SW480 (cell line): Measurements from ENCODE around the gene MSI1.
A peak's percentile ranks its signal among the peaks of the same experiment; 100 is the strongest.

Source experiments
- DNase-seq: peaks from one replicate; pipeline ENCODE4 v3.0.0-alpha.2; 2016; ENCODE audit warnings: low spot score

MSI1 gene

DNA sequence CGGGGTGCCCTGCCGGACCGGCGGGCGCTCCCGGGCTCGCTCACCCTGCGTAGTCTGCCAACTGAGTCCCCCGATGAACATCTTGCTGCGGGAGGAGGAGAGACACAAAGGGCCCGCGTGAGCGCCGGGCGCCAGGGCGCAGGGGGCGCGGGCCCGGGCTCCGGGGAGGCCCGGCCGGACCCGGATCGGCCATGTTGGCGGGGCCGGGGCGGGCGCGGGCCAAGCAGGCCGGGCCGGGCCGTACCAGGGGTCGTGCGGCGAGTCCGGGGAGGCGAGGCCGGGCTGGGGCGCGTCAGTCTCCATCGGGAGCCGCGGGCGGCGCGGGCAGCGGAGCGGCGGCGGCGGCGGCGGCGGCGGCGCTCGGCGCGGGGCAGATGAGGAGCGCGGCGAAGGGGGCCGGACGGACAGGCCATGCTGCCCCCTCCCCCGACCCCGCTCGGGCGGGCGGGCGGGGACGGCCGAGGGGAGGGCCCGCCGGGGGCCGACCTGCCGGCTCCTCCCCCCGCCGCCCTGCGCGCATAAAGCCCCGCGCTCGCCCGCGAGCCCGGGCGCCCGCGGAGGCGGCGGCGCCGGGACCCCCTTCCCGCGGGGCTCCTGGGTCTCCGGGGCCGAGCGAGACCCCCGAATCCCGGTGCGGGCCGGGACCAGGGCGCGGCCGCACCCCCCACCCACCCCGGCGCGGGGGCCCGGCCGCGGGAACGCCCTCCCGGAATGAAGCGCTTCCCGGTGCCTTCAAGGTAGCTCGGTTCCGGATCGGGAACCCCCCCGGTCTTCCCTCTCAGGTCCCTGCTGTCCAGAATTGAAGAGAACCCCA lies at the start of gene MSI1:
Gene MSI1, minus strand, starts transcription at position 376 of the 814 bp plus-strand sequence. Its CDS starts 73 bp downstream, at position 303.
- DNase-seq: no peak

DNA sequence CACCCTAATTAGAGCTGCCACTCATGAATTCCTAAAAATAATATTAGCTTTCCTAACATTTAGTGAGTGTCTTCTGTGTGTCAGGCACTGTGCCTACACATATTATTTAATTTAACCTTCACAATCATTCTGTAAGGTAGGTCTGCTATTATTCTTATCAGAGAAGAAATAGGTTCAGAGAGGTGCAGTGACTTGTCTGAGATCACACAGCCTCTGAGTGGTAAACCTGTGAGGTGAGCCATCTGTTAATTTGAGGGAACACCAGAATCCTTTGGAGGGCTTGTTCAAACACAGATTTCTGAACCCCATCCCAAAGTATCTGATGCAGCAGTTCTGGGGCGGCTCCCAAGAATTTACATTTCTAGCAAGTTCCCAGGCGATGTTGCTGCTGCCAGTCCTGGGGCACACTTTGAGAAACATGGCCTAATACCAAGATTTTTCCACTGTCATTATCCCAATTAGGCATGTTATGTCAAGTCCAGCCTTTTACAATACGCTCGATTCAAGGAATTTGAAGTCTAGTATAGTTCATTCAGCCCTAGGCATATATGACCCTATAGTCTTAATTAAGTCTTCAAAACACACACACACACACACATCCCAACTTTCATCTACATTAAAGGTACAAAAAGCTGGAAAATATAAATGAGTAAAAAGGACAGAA lies 49.1 kb upstream of the MSI1 start:
- DNase-seq: no peak

DNA sequence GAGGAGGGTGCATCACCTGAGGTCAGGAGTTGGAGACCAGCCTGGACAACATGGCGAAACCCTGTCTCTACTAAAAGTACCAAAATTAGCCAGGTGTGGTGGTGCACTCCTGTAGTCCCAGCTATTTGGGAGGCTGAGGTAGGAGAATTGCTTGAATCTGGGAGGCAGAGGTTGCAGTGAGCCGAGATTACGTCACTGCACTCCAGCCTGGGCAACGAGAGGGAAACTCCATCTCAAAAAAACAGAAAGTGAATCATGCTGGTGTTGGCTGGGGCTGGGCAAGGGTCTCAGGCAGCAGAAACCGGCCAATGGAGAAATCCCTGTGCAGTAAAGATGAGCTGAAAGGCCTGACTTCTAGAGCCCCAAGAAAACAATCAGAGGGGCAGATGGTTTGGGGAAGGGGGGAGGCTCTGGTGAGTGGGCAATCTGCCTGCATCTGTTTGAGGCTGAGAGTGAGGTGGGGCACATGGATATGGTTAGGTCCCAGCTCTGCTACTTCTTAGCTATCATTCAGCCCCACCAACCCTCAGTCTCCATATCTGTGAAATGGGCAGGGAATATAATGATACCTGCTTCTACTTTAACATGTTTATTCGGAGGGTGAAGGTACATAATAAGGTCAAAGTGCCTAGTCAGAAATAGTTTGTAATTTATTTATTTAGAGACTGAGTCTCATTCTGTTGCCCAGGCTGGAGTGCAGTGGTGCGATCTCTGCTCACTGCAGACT lies 47.7 kb upstream of the MSI1 start:
- no peak for DNase-seq

DNA sequence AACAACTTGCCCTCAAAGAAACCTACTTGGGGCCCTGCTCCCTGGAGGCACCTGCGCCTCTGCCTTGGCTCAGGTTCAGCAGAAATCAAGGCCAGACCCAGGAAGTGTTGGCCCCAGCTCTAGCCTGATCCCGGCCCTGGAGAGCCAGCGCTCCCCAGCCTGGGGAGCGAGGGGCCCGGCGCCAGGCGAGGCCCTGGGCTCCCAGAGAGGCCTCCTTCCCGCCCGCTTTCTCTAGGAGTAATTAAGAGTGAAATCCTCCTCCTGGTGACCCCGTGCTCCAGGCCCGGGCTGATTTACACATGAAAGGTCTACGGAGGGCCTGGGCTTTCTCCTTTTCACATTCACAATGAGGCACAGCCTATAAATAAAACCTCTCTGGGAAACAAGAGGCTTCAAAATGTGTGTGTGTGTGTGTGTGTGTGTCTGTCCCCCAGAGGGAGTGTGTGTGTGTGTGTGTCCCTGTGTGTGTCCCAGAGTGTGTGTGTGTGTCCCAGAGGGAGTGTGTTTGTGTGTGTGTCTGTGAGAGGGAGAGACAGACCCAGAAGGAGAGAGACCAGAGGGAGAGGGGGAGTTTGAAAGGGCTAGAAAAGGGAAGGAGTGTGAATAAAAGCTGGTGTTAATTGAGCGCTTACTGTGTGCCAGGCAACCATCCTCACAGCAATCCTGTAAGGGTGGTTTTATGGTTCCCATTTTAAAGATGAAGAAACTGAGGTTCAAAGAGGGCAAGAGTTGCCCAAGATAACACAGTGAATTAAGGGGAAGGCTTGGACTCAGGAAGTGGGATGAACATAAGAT lies 45.1 kb upstream of the MSI1 start:
- no peak for DNase-seq

GRCh38 chr12:120412421-120412820 lies 43.5 kb upstream of the MSI1 start:
- no peak for DNase-seq

GRCh38 chr12:120408771-120409170 lies 39.8 kb upstream of the MSI1 start:
- DNase-seq: no peak

GRCh38 chr12:120406553-120406952 lies 37.6 kb upstream of the MSI1 start:
- DNase-seq: no peak

GRCh38 chr12:120406069-120406468 lies 37.1 kb upstream of the MSI1 start:
- no peak for DNase-seq

DNA sequence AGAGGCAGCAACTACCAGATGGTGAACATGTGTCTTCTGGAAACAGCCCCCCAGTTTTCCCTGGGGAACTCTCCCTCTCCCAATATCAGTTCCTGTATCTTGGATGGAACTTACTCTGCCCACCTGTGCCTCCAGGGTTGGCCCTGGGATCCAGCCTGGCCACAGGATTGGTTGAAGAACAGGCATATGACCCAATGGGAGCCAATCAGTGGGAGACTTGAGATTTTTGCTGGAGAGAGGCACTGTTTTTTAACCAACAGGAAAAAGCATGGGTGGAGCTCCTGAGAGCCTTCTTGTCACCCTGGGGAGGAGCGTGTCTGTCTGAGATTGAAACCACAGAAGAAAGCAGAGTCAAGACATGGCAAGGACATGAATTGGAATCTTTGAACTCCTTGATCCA lies 35.3 kb upstream of the MSI1 start:
- no peak for DNase-seq

DNA sequence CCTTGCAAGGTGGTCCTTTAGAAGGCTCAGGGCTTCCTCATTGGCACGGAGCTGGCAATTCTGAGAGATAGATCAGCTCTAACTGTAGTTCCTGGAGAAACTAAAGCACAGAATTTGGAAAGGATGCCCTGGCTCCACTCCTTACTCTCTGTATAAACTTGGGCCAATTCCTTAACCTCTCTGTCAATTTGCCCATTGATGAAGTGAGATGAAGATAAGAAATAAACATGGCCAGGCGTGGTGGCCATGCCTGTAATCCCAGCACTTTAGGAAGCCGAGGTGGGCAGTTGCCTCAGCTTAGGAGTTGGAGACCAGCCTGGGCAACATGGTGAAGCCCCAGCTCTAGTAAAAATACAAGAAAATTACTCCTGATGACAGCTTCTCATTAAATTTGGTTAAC lies 34.9 kb upstream of the MSI1 start:
- no peak for DNase-seq

GRCh38 chr12:120402217-120402616 lies 33.3 kb upstream of the MSI1 start:
- no peak for DNase-seq

GRCh38 chr12:120399531-120399930 lies 30.6 kb upstream of the MSI1 start:
- no peak for DNase-seq

- no peak for DNase-seq
Observed at GRCh38 chr12:120397824-120398540, 29.0 kb upstream of the MSI1 start.

DNA sequence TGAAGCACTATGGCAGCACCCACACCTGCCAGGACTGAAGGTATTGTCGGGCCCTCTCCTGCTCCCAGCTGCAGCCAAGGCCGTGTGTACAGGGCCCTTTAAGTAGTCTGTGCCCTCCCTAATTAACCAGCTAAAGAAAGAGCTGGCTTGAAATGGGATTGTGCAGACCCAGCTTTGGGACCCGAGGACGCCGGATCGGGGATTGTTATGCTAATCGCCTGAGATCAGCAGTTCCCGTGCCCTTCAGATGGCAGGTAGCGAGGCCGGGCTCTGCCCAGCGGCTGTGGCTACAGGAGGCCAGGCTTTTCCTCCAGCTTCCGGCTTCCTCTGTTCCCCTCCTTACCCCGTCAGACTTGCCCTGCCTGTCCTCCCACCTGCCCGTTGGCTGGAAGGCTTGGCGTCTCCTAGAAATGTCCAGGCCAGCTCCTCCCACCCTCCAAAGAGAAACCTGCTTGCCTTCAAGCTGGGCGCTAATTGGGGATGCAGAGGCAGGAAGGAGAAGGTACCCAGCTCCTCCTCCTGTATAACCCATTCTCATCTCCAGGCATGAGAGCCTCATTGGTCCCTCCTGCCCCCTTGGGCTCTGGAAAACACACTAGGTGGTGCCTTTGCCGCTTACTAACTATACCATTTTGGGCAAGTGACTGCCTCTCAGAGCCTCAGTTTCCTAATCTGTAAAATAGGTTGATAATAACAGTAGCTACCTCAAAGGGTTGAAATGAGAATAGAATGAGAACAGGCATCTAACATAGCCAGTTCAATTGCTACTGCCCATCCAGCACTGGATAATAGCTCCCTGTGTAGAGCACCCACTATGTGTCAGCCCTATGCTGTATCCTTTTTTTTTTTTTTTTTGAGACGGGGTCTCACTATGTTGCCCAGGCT lies 25.8 kb upstream of the MSI1 start:
- DNase-seq: no peak

- no peak for DNase-seq
Observed at GRCh38 chr12:120390540-120391120, 21.7 kb upstream of the MSI1 start.

DNA sequence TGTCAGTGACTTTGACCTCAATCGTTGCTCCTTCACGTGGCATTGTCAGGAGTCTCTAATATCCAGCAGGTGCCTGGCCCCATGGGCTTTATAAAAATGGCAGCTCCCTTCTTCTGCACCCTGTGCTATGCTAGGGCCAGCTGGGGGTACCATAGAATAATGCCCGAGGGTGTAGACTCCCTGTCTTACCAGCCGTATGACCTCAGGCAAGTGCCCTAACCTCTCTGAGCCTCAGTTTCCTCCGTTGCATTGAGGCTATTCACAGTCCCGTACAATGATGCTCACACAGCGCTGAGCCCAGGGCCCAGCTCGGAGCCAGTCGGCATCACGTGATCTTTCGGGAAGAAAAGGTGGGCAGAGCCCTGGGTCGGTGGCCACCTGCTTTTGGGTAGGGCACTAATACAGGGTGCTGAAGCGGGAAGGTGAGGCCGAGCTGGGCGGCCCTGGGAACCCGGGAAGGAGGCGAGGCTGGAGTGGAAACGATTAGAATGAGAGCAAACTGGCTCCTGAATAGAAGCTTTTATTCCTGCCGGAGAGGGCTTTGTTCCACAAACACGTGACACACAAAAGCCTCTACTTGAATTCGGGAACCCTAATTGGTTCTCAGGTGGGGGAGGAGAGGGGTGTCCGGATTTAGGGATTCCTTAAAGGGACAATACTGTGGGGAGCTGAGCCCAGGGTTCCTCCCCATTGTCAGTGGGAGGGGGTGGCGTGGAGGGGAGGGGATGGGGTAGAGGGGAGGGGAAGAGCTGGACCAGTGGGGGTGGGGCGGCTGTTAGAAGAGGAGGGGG lies 19.9 kb upstream of the MSI1 start:
- DNase-seq: peak; percentile 36

GRCh38 chr12:120381752-120382419 lies 12.9 kb upstream of the MSI1 start:
- no peak for DNase-seq

GRCh38 chr12:120378036-120378435 lies 9.1 kb upstream of the MSI1 start:
- DNase-seq: no peak

GRCh38 chr12:120377611-120378010 lies 8.6 kb upstream of the MSI1 start:
- DNase-seq: no peak
